Brain microvascular endothelial cell (primary cell): Measurements from ENCODE around the gene UBAP2.

Experiments used
- DNase-seq: peaks from one replicate; pipeline ENCODE4 v3.0.0-alpha.2; 2020
- H3K27ac ChIP-seq: fragments of 250-450 bp; sonication (Bioruptor Pico); 2 replicates; pipeline ENCODE4 v1.5.1; 2020; ENCODE audit warnings: mild to moderate bottlenecking, moderate library complexity
- H3K27me3 ChIP-seq: fragments of 250-450 bp; sonication (Bioruptor Pico); replicated peaks from 2 replicates; pipeline ENCODE4 v1.5.1; 2020; ENCODE audit warnings: mild to moderate bottlenecking
- H3K36me3 ChIP-seq: fragments of 250-450 bp; sonication (Bioruptor Pico); replicated peaks from 2 replicates; pipeline ENCODE4 v1.5.1; 2020; ENCODE audit warnings: mild to moderate bottlenecking
- H3K4me3 ChIP-seq: 2 replicates; pipeline ENCODE4 v1.5.1; 2011; ENCODE audit warnings: low read depth, mild to moderate bottlenecking, control low read depth, low read length, moderate library complexity
- CTCF ChIP-seq: IDR thresholded peaks from 2 replicates; pipeline ENCODE4 v1.5.1; 2011; ENCODE audit warnings: low read depth, mild to moderate bottlenecking, moderate library complexity, low read length, control low read depth, inconsistent platforms; ENCODE audit errors: missing control alignments
- in situ Hi-C: cut with HindIII; loops from 2 replicates; pipeline ENCODE4 v1.10.0; 2017; ENCODE audit warnings: low sequenced_read_pairs, low pct_ligation_motif_present

UBAP2 gene

GRCh38 chr9:33908114-33908513 lies 140.6 kb downstream of the UBAP2 start:
- in situ Hi-C loops = no loop called here

GRCh38 chr9:33907347-33907746 lies 141.3 kb downstream of the UBAP2 start:
- Histone ChIP-seq H3K27ac (no peak overlapping the region), H3K4me3 (no peak overlapping the region), H3K36me3 (peaks cover 4% of the 10 kb centered on the region), H3K27me3 (no peaks in the 10 kb centered on the region)
- DNase-seq = no peak
- in situ Hi-C loops = no loop called here
- TF ChIP-seq CTCF = no peak

More at GRCh38 chr9:33908114-33908513, 140.6 kb downstream of the UBAP2 start:
- Histone ChIP-seq H3K27me3 (no peaks in the 10 kb centered on the region), H3K36me3 (peaks cover 7% of the 10 kb centered on the region), H3K4me3 (no peak overlapping the region), H3K27ac (no peak overlapping the region)
- TF ChIP-seq CTCF = no peak
- DNase-seq = no peak

GRCh38 chr9:33906769-33907168 lies 141.9 kb downstream of the UBAP2 start:
- in situ Hi-C loops = no loop called here
- TF ChIP-seq CTCF = no peak
- Histone ChIP-seq H3K27ac (no peak overlapping the region), H3K27me3 (no peaks in the 10 kb centered on the region), H3K4me3 (no peak overlapping the region), H3K36me3 (peaks cover 7% of the 10 kb centered on the region)
- DNase-seq = no peak

GRCh38 chr9:33905137-33905536 lies 143.6 kb downstream of the UBAP2 start:
- Histone ChIP-seq H3K4me3 (no peak overlapping the region), H3K36me3 (peaks cover 14% of the 10 kb centered on the region), H3K27ac (no peak overlapping the region), H3K27me3 (no peaks in the 10 kb centered on the region)
- in situ Hi-C loops = no loop called here
- no peak for DNase-seq
- no peak for TF ChIP-seq CTCF

- H3K36me3 ChIP-seq = peaks cover 18% of the 10 kb centered on the region
- H3K27me3 ChIP-seq = no peaks in the 10 kb centered on the region
- no peak overlapping the region for H3K27ac ChIP-seq
- in situ Hi-C loops = no loop called here
- TF ChIP-seq CTCF = no peak
- DNase-seq = no peak
- H3K4me3 ChIP-seq = no peak overlapping the region
These were observed 145.4 kb downstream of the UBAP2 start for GRCh38 chr9:33903157-33903780.

- no peak for TF ChIP-seq CTCF
- in situ Hi-C loops = no loop called here
- no peak overlapping the region for H3K4me3 ChIP-seq
These were observed 154.4 kb downstream of the UBAP2 start for GRCh38 chr9:33894316-33894715.

More at GRCh38 chr9:33894316-33894715, 154.4 kb downstream of the UBAP2 start:
- no peak overlapping the region for H3K27ac ChIP-seq
- peaks cover 7% of the 10 kb centered on the region for H3K36me3 ChIP-seq
- no peaks in the 10 kb centered on the region for H3K27me3 ChIP-seq
- no peak for DNase-seq
